Upper lobe of left lung (tissue), 4 donors: ENCODE data around the gene ADGRG1.

Experiments
- CTCF ChIP-seq, 6 experiments: fragments of 450-650 bp in 4 of 6; fragments of 200-600 bp in 2 of 6; sonication (generic) in 2 of 6; IDR thresholded peaks; one replicate each; pipeline ENCODE4 v1.5.1; 2016 to 2019; ENCODE audit warnings: antibody characterized with exemption in 6 of 6
- EP300 ChIP-seq, 4 donors: sonication (generic); formaldehyde crosslinking; IDR thresholded peaks; one replicate each; pipeline ENCODE4 v1.5.1; 2017; ENCODE audit warnings: antibody characterized with exemption in 4 of 4, control low read depth in 2 of 4
- POLR2A ChIP-seq, 4 donors: fragments of 450-650 bp; IDR thresholded peaks; one replicate each; pipeline ENCODE4 v1.5.1; 2016 to 2017; ENCODE audit warnings: antibody characterized with exemption in 4 of 4, mild to moderate bottlenecking in 2 of 4
- POLR2AphosphoS5 ChIP-seq, 2 donors: sonication (generic); formaldehyde crosslinking; IDR thresholded peaks; one replicate each; pipeline ENCODE4 v1.5.1; 2017; ENCODE audit warnings: antibody characterized with exemption in 2 of 2

GRCh38 chr16:57687363-57687929, 59.0 kb downstream of the ADGRG1 start:
- no peak for TF ChIP-seq CTCF (IDR thresholded peaks at IDR 0.05)
- no peak for TF ChIP-seq EP300 (IDR thresholded peaks at IDR 0.05)
- TF ChIP-seq POLR2A (IDR thresholded peaks at IDR 0.05) = no peak
- no peak for TF ChIP-seq POLR2AphosphoS5 (IDR thresholded peaks at IDR 0.05)
